ENCODE data around the gene IPCEF1.

DNA sequence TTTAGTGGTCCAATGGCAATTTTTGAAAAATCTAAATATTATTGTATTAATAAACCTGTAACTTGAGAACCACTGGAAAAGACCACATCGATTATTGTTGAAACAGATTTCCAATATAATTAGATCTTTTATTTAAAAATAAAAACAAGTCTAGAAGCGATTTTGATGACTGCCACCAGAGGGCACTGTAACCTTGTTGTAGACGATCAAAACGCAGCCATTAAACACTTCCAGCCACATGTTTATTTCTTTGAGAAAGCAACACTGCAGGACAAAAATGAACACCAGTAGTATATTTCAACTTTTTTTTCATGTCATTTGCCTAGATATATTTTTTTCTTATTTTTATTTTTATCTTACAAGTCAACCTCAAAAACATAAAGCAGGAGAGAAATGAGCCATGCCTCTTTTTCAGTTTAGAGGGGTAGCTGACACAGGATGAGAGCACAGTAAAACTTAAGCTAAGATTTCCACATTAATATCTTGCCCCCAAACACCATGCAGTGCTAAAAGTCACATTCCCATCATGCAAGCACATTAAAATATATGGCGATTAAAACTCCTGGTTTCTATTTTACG is 202.1 kb downstream of the IPCEF1 start:
- no peak for TF ChIP-seq POLR2A (IDR thresholded peaks at IDR 0.05)
- TF ChIP-seq, protein P1, sequence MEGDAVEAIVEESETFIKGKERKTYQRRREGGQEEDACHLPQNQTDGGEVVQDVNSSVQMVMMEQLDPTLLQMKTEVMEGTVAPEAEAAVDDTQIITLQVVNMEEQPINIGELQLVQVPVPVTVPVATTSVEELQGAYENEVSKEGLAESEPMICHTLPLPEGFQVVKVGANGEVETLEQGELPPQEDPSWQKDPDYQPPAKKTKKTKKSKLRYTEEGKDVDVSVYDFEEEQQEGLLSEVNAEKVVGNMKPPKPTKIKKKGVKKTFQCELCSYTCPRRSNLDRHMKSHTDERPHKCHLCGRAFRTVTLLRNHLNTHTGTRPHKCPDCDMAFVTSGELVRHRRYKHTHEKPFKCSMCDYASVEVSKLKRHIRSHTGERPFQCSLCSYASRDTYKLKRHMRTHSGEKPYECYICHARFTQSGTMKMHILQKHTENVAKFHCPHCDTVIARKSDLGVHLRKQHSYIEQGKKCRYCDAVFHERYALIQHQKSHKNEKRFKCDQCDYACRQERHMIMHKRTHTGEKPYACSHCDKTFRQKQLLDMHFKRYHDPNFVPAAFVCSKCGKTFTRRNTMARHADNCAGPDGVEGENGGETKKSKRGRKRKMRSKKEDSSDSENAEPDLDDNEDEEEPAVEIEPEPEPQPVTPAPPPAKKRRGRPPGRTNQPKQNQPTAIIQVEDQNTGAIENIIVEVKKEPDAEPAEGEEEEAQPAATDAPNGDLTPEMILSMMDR (IDR thresholded peaks at IDR 0.05) = peak; percentile 45 to 85 (median 48)
